GM19099 (cell line): ENCODE results near the gene RNF123.

Experiments
- POLR2A ChIP-seq: IDR thresholded peaks from 3 replicates; pipeline ENCODE4 v1.6.1; 2011; ENCODE audit warnings: low read depth; ENCODE audit not compliant: insufficient read length; ENCODE audit errors: extremely low read depth

RNF123 gene

GRCh38 chr3:49714728-49715550, 25.6 kb downstream of the RNF123 start:
- TF ChIP-seq POLR2A: no peak

DNA sequence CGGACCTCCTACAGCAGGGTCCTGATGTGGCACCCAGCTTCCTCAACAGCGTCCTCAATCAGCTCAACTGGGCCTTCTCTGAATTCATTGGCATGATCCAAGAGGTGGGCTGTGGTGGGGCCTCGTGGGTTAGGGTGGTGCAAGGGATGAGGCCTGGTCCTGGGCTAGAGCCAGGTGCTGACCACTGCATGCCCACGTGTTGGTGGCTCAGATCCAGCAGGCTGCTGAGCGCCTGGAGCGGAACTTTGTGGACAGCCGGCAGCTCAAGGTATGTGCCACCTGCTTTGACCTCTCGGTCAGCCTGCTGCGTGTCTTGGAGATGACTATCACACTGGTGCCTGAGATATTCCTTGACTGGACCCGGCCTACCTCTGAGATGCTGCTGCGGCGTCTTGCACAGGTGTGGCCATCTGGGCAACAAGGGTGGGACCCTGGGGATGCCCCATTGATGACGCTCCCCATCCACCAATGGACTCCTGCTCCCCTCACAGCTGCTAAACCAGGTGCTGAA, 26.3 kb downstream of the RNF123 start:
- no peak for TF ChIP-seq POLR2A

DNA sequence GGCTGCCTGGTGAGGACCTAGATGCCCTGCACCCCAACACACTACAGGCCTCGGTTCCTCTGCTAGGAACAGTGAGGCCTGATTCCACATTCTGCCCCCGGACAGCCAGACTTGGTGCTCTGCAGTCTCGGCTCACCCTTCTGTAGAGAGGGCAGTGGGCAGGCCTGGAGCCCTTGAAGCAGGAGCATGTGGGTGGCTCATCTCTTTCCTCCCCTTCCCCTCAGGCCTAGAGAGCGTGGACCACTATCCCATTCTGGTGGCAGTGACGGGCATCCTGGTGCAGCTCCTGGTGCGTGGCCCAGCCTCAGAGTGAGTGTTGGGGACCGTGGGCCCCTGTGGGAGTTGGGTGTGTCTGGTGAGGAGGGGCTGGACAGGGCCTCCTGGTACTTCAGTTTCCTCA, 26.8 kb downstream of the RNF123 start:
- no peak for TF ChIP-seq POLR2A

GRCh38 chr3:49716691-49717210, 27.4 kb downstream of the RNF123 start:
- TF ChIP-seq POLR2A: no peak

DNA sequence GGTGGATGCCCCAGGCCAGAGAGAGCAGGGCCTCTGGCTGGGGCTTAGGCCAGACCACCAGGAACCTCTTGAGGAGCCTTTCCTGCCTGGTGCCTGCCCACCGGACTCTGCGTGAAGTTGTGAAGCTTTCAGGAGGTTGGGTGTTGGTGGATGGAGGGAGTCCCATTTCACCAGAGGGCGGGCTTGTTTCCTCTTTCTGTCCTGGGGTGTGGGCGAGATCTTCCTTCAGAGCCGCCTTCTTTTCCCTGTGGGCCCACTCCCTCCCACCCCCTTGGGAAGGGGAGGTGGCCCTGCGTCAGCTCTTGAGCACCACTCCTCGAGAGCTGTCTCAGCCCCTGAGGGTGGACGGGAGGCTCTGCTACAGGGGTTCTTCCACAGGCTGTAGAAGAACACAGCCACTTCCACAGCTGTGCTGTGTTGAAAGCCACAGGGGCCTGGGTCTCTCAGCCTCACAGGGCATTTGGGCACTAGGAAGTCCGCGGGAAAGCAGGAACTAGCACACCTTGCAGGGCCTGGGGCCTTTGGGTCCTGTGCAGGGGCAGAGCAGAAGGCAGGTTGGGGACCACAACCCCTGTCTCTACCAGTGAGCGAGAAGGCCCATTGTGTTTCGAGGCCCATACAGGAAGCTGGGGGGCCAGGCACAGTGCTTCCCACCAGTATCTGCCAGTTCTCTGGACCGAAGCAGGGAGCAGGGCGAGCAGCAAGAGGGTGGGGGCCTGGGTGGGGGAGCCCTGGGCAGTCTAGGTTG, 28.0 kb downstream of the RNF123 start:
- no peak for TF ChIP-seq POLR2A

GRCh38 chr3:49717959-49718857, 28.9 kb downstream of the RNF123 start:
- TF ChIP-seq POLR2A: peak; percentile 5

DNA sequence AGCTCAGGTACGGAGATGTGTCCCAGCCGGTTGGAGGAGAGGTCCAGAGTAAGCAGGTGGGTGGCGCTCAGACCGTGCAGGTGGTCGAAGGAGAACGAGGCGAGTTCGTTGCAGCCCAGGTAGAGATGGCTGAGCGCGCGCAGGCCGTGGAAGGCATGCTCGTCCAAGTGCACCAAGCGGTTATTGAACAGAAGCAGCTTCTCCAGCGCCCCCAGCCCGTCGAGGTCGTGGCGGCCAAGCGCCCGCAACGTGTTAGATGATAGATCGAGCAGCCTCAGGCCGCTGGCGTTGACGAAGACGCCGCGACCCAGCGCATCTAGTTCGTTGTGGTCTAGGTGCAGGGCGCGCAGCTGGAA, 29.5 kb downstream of the RNF123 start:
- TF ChIP-seq POLR2A: no peak

DNA sequence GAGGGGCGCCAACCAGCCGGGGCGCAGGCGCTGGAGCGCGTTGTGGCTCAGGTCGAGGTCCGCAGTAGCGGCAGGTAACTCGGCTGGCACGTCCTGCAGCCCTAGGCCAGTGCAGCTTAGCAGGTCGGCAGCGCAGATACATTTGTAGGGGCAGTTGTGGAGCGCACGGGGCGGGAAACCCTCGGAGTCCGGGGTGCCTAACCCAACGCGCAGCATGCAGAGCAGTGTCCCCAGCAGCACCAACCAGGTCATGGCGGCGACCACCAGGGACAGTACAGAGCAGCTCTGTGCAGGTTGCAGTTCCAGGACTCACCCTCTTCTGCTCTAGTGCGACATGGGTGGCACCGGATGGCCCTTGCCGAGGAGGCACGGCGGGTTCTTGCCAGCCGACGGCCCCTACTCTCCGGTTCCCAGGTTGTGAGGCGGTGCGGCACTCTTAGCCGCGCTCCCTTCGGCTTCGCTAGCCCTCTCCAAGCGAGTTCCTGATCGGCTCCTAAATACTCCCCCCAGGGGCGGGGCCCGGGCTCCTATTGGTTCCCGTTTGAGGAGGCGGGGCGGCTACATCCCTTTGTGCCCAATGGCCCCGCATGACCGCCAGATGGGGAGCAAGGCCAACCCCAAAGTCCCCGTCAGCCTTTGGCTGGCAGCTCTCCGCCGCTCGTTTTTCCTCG, 30.0 kb downstream of the RNF123 start, which contains the start of gene AMIGO3:
AMIGO3 (minus strand) TSS at position 471 of the 671 bp plus-strand sequence; CDS start at position 252, 219 bp downstream.
- TF ChIP-seq POLR2A: peak; percentile 85

GRCh38 chr3:49720855-49721595, 31.7 kb downstream of the RNF123 start:
- TF ChIP-seq POLR2A: peak; percentile 36

DNA sequence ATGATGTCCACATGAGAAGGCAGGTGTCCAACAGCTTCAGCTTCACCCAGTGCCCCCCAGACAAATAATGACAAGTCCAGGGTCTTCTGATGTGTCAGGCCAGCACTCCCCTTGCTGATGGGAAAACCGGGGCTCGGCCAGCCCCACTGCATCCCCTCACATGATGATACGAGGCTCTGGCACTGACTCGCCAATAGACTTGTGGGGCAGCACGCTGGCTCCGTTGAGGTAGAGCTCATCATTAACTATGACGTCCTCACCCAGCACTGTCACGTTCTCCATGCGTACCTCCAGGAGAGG, 32.2 kb downstream of the RNF123 start:
- no peak for TF ChIP-seq POLR2A

DNA sequence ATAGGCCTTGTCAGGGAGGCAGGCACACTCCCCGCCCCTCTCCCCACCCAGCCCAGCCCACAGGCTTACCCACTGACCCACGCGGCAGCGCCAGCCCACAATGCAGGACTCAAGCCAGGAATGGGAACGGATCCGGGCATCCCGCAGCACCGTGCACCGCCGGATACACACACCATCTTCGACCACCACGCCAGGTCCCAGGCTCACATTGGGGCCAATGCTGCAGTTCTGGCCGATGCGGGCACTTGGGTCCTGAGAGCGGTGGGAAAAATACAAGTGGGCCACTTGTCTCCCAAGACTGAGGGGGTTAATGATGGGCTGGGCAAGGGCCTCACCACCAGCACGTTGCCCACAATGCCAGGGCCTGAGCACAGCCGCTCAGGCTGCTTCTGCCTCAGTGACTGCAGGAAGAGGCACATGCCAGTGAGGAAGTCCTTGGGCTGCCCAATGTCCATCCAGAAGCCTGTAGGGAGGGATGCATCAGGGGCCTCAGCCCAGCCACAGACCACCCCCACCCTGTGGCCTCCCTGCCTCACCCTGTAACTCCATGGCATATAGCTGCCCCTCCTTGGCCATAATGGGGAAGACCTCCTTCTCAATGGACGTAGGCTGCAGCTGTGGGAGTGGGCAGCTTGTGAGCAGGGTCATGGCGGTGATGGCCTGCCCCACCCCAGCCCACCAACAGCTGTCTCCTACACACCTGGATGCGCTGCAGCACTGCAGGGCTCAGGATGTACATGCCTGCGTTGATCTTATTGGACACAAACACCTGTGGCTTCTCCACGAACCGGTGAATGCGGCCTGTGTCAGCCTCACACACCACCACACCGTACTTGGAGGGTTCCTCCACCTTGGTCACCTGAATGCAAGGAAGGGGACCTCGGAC, 32.8 kb downstream of the RNF123 start:
- no peak for TF ChIP-seq POLR2A

- no peak for TF ChIP-seq POLR2A
Observed at GRCh38 chr3:49722896-49723295, 33.5 kb downstream of the RNF123 start.

DNA sequence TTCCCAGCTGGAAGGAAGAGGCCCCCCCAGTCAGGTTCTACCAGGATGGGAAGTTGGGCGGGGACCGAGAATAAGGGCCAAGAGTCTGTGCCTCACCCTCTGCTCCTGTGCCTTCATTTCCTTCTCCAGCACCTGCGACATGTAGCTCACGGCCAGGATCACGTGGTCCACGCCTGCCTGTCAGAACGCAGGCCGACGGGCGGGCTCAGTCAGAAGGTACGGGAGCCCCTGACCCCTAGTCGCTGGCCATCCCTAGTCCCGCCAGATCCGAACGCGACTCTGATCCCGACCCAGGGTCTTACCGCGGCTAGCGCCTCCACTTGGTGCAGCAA, 33.9 kb downstream of the RNF123 start:
- no peak for TF ChIP-seq POLR2A
